K562 (cell line): ENCODE results near the gene CRK. TPM values are rescaled to one million over a fixed set of nuclear protein-coding genes. Genes with fewer than 3 reads are reported as not detected.

ENCODE experiments used
- EGR1 ChIP-seq: fragments of 450-650 bp; conservative IDR thresholded peaks from 2 replicates; pipeline ENCODE4 v1.6.1; 2017; ENCODE audit warnings: mild to moderate bottlenecking
- ETV1 ChIP-seq: fragments of 450-650 bp; conservative IDR thresholded peaks from 2 replicates; pipeline ENCODE4 v1.6.1; 2016; ENCODE audit warnings: missing genetic modification characterization, control low read depth, low read depth, missing compliant biosample characterization
- GATAD2B ChIP-seq: fragments of 450-650 bp; IDR thresholded peaks from 2 replicates; pipeline ENCODE4 v1.6.1; 2017; ENCODE audit warnings: mild to moderate bottlenecking, borderline replicate concordance
- MEF2A ChIP-seq: IDR thresholded peaks from 2 replicates; pipeline ENCODE4 v1.6.1; 2011; ENCODE audit warnings: low read depth, mild to moderate bottlenecking, low read length, moderate library complexity; ENCODE audit not compliant: control insufficient read depth
- NONO ChIP-seq, 2 experiments: fragments of 200-400 bp in 1 of 2; fragments of 450-650 bp in 1 of 2; formaldehyde crosslinking in 1 of 2; IDR thresholded peaks; 2 replicates each; pipeline ENCODE4 v1.6.1; 2017; ENCODE audit warnings: low read depth in 2 of 2, mild to moderate bottlenecking in 2 of 2, moderate library complexity in 2 of 2, low read length in 1 of 2
- PHF8 ChIP-seq: fragments of 200-600 bp; sonication (generic); IDR thresholded peaks from 2 replicates; pipeline ENCODE4 v1.6.1; 2012; ENCODE audit warnings: mixed run types, mild to moderate bottlenecking, inconsistent platforms, low read length, moderate library complexity, borderline replicate concordance
- POLR2G ChIP-seq: fragments of 200-400 bp; formaldehyde crosslinking; IDR thresholded peaks from 2 replicates; pipeline ENCODE4 v1.6.1; 2017; ENCODE audit warnings: low read depth, mild to moderate bottlenecking, antibody characterized with exemption, low read length, moderate library complexity
- SMAD4 ChIP-seq: fragments of 250-450 bp; sonication (Bioruptor Pico); conservative IDR thresholded peaks from 2 replicates; pipeline ENCODE4 v1.8.0; 2021; ENCODE audit warnings: inconsistent platforms, mild to moderate bottlenecking, moderate library complexity
- SPI1 ChIP-seq: IDR thresholded peaks from 2 replicates; pipeline ENCODE4 v1.6.1; 2011; ENCODE audit warnings: low read depth, low read length, control low read depth, borderline replicate concordance
- SREBF2 ChIP-seq: sonication (generic); formaldehyde crosslinking; IDR thresholded peaks from 2 replicates; pipeline ENCODE4 v1.4.0; 2020; ENCODE audit warnings: mild to moderate bottlenecking, missing genetic modification reagents
- SUPT5H ChIP-seq: fragments of 450-650 bp; IDR thresholded peaks from 2 replicates; pipeline ENCODE4 v1.6.1; 2016
- ZSCAN29 ChIP-seq: fragments of 450-650 bp; IDR thresholded peaks from 2 replicates; pipeline ENCODE4 v1.6.1; 2017
- polyA plus RNA-seq, 8 experiments: library from polyadenylated mRNA; depleted of rRNA in 4 of 8; stranded (reverse) in 5 of 8; unstranded in 3 of 8; fragments of >200 nt; fragmentation: Nextera tagmentation in 2 of 8; fragmentation: Illumina TruSeq in 1 of 8; extraction: Ambion mirVana in 2 of 8; extraction: Trizol in 1 of 8; gene quantifications; 2 replicates each; pipeline versions ENCODE4 v1.2.1 to v1.2.3, GENCODE V29; 2011 to 2014; ENCODE audit warnings: inconsistent platforms in 1 of 8, missing spikeins in 1 of 8
- total RNA-seq, 7 experiments: library from RNA; depleted of rRNA in 6 of 7; stranded (reverse); fragments of >200 nt in 6 of 7; fragmentation: Illumina TruSeq in 2 of 7; extraction: Trizol in 2 of 7; gene quantifications; 2 replicates each; pipeline versions ENCODE4 v1.2.1 to v1.2.3, GENCODE V29; 2011 to 2021; ENCODE audit warnings: low replicate concordance in 1 of 7
- TF ChIP-seq, protein P1 (sequence below): fragments of 450-650 bp; IDR thresholded peaks from 2 replicates; pipeline ENCODE4 v1.6.1; 2016; ENCODE audit warnings: mild to moderate bottlenecking, moderate library complexity
- TF ChIP-seq, protein P2 (sequence below): fragments of 200-800 bp; sonication (Bioruptor generic); IDR thresholded peaks from 2 replicates; pipeline ENCODE4 v1.6.1; 2017; ENCODE audit warnings: missing genetic modification characterization, missing compliant biosample characterization

The CRK gene
- total and polyA plus RNA-seq, 9 of the 15 experiments (the other 6 are each of a cell fraction or from before 2014, with no cell fraction given): 13.1 to 40.2 (median 26.1) TPM

DNA sequence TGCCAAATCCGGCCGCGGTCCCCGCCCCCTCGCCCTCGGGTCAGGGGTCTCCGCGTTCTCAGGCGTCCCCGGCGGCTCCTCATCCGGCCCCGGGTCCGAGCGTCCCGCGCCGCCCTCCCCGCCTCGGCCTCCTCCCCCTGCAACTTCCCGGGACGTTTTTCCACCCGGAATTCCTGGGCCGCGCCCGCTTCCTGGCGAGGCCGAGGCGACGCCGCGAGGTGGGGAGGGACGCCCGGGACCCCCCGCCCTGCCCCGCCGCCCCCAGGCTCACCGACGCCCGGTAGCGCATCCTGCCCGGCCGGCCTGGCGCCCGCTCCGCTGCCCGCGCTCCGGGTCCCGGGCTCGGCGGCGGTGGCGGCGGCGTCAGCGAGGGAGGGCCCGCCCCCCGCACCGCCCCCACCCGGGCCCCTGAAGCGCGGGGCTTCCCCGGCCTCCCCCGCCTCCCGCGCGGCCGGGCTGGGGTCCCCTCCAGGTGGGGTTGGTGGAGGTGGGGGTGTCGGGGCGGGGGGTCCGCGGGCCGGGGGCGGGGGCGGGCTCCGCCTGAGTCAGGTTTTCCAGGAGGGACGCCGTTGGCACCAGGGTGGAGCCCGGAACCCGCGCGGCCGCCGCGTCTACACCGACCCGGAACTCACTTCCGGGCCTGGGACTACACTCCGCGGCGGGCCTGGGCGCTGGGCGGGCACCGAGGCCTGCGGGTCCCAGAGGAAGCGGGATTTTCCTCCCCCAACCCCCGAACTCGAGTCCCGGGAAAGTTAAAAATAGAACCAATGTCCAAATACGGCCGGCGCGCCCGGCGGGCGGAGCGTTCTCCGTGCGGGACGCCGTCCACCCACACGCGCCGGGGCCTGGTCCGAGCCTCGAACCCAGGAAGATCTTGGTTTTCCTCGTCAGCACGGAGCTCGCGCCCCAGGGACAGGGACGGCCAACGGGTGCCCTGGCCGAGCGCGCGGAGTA lies 29.7 kb upstream of the CRK start (continued):
- TF ChIP-seq, protein P1, sequence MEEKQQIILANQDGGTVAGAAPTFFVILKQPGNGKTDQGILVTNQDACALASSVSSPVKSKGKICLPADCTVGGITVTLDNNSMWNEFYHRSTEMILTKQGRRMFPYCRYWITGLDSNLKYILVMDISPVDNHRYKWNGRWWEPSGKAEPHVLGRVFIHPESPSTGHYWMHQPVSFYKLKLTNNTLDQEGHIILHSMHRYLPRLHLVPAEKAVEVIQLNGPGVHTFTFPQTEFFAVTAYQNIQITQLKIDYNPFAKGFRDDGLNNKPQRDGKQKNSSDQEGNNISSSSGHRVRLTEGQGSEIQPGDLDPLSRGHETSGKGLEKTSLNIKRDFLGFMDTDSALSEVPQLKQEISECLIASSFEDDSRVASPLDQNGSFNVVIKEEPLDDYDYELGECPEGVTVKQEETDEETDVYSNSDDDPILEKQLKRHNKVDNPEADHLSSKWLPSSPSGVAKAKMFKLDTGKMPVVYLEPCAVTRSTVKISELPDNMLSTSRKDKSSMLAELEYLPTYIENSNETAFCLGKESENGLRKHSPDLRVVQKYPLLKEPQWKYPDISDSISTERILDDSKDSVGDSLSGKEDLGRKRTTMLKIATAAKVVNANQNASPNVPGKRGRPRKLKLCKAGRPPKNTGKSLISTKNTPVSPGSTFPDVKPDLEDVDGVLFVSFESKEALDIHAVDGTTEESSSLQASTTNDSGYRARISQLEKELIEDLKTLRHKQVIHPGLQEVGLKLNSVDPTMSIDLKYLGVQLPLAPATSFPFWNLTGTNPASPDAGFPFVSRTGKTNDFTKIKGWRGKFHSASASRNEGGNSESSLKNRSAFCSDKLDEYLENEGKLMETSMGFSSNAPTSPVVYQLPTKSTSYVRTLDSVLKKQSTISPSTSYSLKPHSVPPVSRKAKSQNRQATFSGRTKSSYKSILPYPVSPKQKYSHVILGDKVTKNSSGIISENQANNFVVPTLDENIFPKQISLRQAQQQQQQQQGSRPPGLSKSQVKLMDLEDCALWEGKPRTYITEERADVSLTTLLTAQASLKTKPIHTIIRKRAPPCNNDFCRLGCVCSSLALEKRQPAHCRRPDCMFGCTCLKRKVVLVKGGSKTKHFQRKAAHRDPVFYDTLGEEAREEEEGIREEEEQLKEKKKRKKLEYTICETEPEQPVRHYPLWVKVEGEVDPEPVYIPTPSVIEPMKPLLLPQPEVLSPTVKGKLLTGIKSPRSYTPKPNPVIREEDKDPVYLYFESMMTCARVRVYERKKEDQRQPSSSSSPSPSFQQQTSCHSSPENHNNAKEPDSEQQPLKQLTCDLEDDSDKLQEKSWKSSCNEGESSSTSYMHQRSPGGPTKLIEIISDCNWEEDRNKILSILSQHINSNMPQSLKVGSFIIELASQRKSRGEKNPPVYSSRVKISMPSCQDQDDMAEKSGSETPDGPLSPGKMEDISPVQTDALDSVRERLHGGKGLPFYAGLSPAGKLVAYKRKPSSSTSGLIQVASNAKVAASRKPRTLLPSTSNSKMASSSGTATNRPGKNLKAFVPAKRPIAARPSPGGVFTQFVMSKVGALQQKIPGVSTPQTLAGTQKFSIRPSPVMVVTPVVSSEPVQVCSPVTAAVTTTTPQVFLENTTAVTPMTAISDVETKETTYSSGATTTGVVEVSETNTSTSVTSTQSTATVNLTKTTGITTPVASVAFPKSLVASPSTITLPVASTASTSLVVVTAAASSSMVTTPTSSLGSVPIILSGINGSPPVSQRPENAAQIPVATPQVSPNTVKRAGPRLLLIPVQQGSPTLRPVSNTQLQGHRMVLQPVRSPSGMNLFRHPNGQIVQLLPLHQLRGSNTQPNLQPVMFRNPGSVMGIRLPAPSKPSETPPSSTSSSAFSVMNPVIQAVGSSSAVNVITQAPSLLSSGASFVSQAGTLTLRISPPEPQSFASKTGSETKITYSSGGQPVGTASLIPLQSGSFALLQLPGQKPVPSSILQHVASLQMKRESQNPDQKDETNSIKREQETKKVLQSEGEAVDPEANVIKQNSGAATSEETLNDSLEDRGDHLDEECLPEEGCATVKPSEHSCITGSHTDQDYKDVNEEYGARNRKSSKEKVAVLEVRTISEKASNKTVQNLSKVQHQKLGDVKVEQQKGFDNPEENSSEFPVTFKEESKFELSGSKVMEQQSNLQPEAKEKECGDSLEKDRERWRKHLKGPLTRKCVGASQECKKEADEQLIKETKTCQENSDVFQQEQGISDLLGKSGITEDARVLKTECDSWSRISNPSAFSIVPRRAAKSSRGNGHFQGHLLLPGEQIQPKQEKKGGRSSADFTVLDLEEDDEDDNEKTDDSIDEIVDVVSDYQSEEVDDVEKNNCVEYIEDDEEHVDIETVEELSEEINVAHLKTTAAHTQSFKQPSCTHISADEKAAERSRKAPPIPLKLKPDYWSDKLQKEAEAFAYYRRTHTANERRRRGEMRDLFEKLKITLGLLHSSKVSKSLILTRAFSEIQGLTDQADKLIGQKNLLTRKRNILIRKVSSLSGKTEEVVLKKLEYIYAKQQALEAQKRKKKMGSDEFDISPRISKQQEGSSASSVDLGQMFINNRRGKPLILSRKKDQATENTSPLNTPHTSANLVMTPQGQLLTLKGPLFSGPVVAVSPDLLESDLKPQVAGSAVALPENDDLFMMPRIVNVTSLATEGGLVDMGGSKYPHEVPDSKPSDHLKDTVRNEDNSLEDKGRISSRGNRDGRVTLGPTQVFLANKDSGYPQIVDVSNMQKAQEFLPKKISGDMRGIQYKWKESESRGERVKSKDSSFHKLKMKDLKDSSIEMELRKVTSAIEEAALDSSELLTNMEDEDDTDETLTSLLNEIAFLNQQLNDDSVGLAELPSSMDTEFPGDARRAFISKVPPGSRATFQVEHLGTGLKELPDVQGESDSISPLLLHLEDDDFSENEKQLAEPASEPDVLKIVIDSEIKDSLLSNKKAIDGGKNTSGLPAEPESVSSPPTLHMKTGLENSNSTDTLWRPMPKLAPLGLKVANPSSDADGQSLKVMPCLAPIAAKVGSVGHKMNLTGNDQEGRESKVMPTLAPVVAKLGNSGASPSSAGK: peak; percentile 40
- TF ChIP-seq SPI1 (no peak), ETV1 (tag) (peak; percentile 64), SUPT5H (0 out of 2 replicates have a peak, but pooled peaks have one; percentile 17), SREBF2 (CRISPR knock-in tag) (no peak), EGR1 (peak; percentile 66), PHF8 (peak; percentile 48; the same call in 1 of the 2 replicates), ZSCAN29 (peak; percentile 100), SMAD4 (peak; percentile 32; the same call in 1 of the 2 replicates), POLR2G (peak; percentile 69), GATAD2B (peak; percentile 25; the same call in 1 of the 2 replicates), NONO (IDR thresholded peaks at IDR 0.05; ENCODE audit: low read depth in 2 of 2, low read length in 1 of 2) (0 out of 4 replicates have a peak, but pooled peaks of 1 of the 2 experiments have one; percentile 62), MEF2A (peak; percentile 58; the same call in 1 of the 2 replicates)
- TF ChIP-seq, protein P2, sequence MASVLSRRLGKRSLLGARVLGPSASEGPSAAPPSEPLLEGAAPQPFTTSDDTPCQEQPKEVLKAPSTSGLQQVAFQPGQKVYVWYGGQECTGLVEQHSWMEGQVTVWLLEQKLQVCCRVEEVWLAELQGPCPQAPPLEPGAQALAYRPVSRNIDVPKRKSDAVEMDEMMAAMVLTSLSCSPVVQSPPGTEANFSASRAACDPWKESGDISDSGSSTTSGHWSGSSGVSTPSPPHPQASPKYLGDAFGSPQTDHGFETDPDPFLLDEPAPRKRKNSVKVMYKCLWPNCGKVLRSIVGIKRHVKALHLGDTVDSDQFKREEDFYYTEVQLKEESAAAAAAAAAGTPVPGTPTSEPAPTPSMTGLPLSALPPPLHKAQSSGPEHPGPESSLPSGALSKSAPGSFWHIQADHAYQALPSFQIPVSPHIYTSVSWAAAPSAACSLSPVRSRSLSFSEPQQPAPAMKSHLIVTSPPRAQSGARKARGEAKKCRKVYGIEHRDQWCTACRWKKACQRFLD (CRISPR knock-in tag): 0 out of 2 replicates have a peak, but pooled peaks have one; percentile 39
